Neural cell (in vitro differentiated cells): ENCODE data around the gene TTLL4. TPM values are rescaled to one million over a fixed set of nuclear protein-coding genes. Genes with fewer than 3 reads are reported as not detected.

Source experiments
- H2AFZ ChIP-seq: fragments of 200-600, 300-800 bp; sonication (generic), shearing (Covaris generic); 2 replicates; pipeline ENCODE4 v1.6.0; 2014; ENCODE audit warnings: low read depth, mild to moderate bottlenecking, antibody characterized with exemption, low read length, moderate library complexity
- H3F3A ChIP-seq: fragments of 200-600 bp; shearing (Covaris generic); 2 replicates; pipeline ENCODE4 v1.6.1; 2016; ENCODE audit warnings: mild to moderate bottlenecking, moderate library complexity, mixed read lengths, antibody characterized with exemption, low read length; ENCODE audit not compliant: insufficient read depth, poor library complexity, severe bottlenecking
- H3K27ac ChIP-seq: fragments of 200-600, 300-800 bp; sonication (generic), shearing (Covaris generic); 2 replicates; pipeline ENCODE4 v1.5.1; 2014; ENCODE audit warnings: mild to moderate bottlenecking, low read length, moderate library complexity
- H3K27me3 ChIP-seq: fragments of 300-800, 200-600 bp; sonication (generic), shearing (Covaris generic); 2 replicates; pipeline ENCODE4 v1.6.0; 2014; ENCODE audit warnings: mild to moderate bottlenecking, low read depth, low read length, moderate library complexity; ENCODE audit not compliant: insufficient read depth
- H3K36me3 ChIP-seq: fragments of 300-800, 200-600 bp; sonication (generic), shearing (Covaris generic); 2 replicates; pipeline ENCODE4 v1.5.1; 2014; ENCODE audit warnings: mild to moderate bottlenecking, antibody characterized with exemption, low read length, moderate library complexity; ENCODE audit not compliant: insufficient read depth
- H3K4me2 ChIP-seq: fragments of 300-800, 200-600 bp; sonication (generic), shearing (Covaris generic); 2 replicates; pipeline ENCODE4 v1.6.0; 2014; ENCODE audit warnings: mild to moderate bottlenecking, low read length
- H3K4me3 ChIP-seq: fragments of 300-800, 200-600 bp; sonication (generic), shearing (Covaris generic); 2 replicates; pipeline ENCODE4 v1.5.1; 2014; ENCODE audit warnings: mild to moderate bottlenecking, low read length, moderate library complexity
- H3K79me2 ChIP-seq: fragments of 200-600 bp; shearing (Covaris generic); replicated peaks from 2 replicates; pipeline ENCODE4 v1.6.0; 2014; ENCODE audit warnings: mild to moderate bottlenecking, low read length, moderate library complexity; ENCODE audit not compliant: insufficient read depth
- H3K9ac ChIP-seq: fragments of 300-800, 200-600 bp; sonication (generic), shearing (Covaris generic); 2 replicates; pipeline ENCODE4 v1.6.1; 2016; ENCODE audit warnings: mild to moderate bottlenecking, low read length, mixed read lengths
- H3K9me2 ChIP-seq: fragments of 200-600 bp; shearing (Covaris generic); 2 replicates; pipeline ENCODE4 v1.6.1; 2016; ENCODE audit warnings: mild to moderate bottlenecking, low read length, mixed read lengths; ENCODE audit not compliant: insufficient read depth
- H3K9me3 ChIP-seq: fragments of 200-600, 300-800 bp; sonication (generic), shearing (Covaris generic); 2 replicates; pipeline ENCODE4 v1.6.1; 2016; ENCODE audit warnings: mild to moderate bottlenecking, mixed run types, low read length, moderate library complexity, mixed read lengths
- H4K20me1 ChIP-seq: fragments of 200-600 bp; shearing (Covaris generic); 2 replicates; pipeline ENCODE4 v1.6.1; 2016; ENCODE audit warnings: mild to moderate bottlenecking, mixed run types; ENCODE audit not compliant: insufficient read depth
- CTCF ChIP-seq: fragments of 450-650 bp; IDR thresholded peaks from 2 replicates; pipeline ENCODE4 v1.5.1; 2014; ENCODE audit warnings: antibody characterized with exemption, mild to moderate bottlenecking, moderate library complexity; ENCODE audit not compliant: poor library complexity, severe bottlenecking
- EP300 ChIP-seq: fragments of 450-650 bp; conservative IDR thresholded peaks from 2 replicates; pipeline ENCODE4 v1.6.1; 2014; ENCODE audit warnings: antibody characterized with exemption, mild to moderate bottlenecking, moderate library complexity; ENCODE audit not compliant: poor library complexity, severe bottlenecking
- EZH2 ChIP-seq: fragments of 200-600, 300-800 bp; shearing (Covaris generic), sonication (generic); IDR thresholded peaks from 2 replicates; pipeline ENCODE4 v1.6.1; 2014; ENCODE audit warnings: antibody characterized with exemption, low read length, borderline replicate concordance, mild to moderate bottlenecking; ENCODE audit not compliant: insufficient read depth, poor library complexity, severe bottlenecking
- MXI1 ChIP-seq: fragments of 450-650 bp; conservative IDR thresholded peaks from 2 replicates; pipeline ENCODE4 v1.6.1; 2014; ENCODE audit warnings: antibody characterized with exemption, mild to moderate bottlenecking; ENCODE audit not compliant: poor library complexity, severe bottlenecking
- POLR2AphosphoS5 ChIP-seq: IDR thresholded peaks from 2 replicates; pipeline ENCODE4 v1.6.1; 2012
- RAD21 ChIP-seq: fragments of 450-650 bp; conservative IDR thresholded peaks from 2 replicates; pipeline ENCODE4 v1.6.1; 2014; ENCODE audit warnings: antibody characterized with exemption, mild to moderate bottlenecking, moderate library complexity
- REST ChIP-seq: IDR thresholded peaks from 2 replicates; pipeline ENCODE4 v1.6.1; 2012; ENCODE audit warnings: borderline replicate concordance
- SMC3 ChIP-seq: fragments of 450-650 bp; conservative IDR thresholded peaks from 2 replicates; pipeline ENCODE4 v1.6.1; 2014; ENCODE audit warnings: antibody characterized with exemption, mild to moderate bottlenecking, moderate library complexity; ENCODE audit not compliant: poor library complexity
- TAF1 ChIP-seq: IDR thresholded peaks from 2 replicates; pipeline ENCODE4 v1.6.1; 2012; ENCODE audit warnings: low read depth
- polyA plus RNA-seq: library from polyadenylated mRNA; depleted of rRNA; stranded (reverse); fragments of >200 nt; gene quantifications from 2 replicates; pipeline ENCODE4 v1.2.3, GENCODE V29; 2014

Gene TTLL4
- polyA plus RNA-seq, 1 donor from 2014 or later, result 5.3 TPM

- H3K4me3 ChIP-seq, result no peak overlapping the region
- H3K27me3 ChIP-seq, result no peaks in the 10 kb centered on the region
- no peaks in the 10 kb centered on the region for H3K79me2 ChIP-seq
- TF ChIP-seq CTCF, result no peak
- TF ChIP-seq TAF1, result no peak
- TF ChIP-seq RAD21, result no peak
- no peak for TF ChIP-seq REST
- TF ChIP-seq MXI1, result no peak
- no peak for TF ChIP-seq EP300
- TF ChIP-seq EZH2, result no peak
- TF ChIP-seq SMC3, result no peak
- TF ChIP-seq POLR2AphosphoS5, result no peak
- H3K27ac ChIP-seq, result no peak overlapping the region
- no peaks in the 10 kb centered on the region for H4K20me1 ChIP-seq
- H3K4me2 ChIP-seq, result no peak overlapping the region
- H2AFZ ChIP-seq, result no peak overlapping the region
- H3K9me2 ChIP-seq, result no peaks in the 10 kb centered on the region
- H3K9ac ChIP-seq, result no peak overlapping the region
- peaks cover 3% of the 10 kb centered on the region for H3K36me3 ChIP-seq
- no peaks in the 10 kb centered on the region for H3K9me3 ChIP-seq
- H3F3A ChIP-seq, result no peaks in the 10 kb centered on the region
These were observed 38.3 kb downstream of the TTLL4 start for GRCh38 chr2:218748741-218749441.

- H3K9me2 ChIP-seq, result no peaks in the 10 kb centered on the region
- H3K4me2 ChIP-seq, result no peak overlapping the region
- no peak for TF ChIP-seq TAF1
- no peak for TF ChIP-seq POLR2AphosphoS5
- no peak for TF ChIP-seq EP300
- TF ChIP-seq SMC3, result no peak
- TF ChIP-seq EZH2, result no peak
- TF ChIP-seq MXI1, result no peak
- H3F3A ChIP-seq, result no peaks in the 10 kb centered on the region
- no peaks in the 10 kb centered on the region for H3K27me3 ChIP-seq
- no peak overlapping the region for H3K27ac ChIP-seq
- H4K20me1 ChIP-seq, result no peaks in the 10 kb centered on the region
- H3K9ac ChIP-seq, result no peak overlapping the region
- H3K9me3 ChIP-seq, result no peaks in the 10 kb centered on the region
- H2AFZ ChIP-seq, result no peak overlapping the region
- H3K36me3 ChIP-seq, result no peaks in the 10 kb centered on the region
- H3K4me3 ChIP-seq, result no peak overlapping the region
- no peaks in the 10 kb centered on the region for H3K79me2 ChIP-seq
These were observed 43.6 kb downstream of the TTLL4 start for GRCh38 chr2:218754201-218754600.
